Rectal smooth muscle tissue (tissue), 1 donor: ENCODE data around the gene KIAA1217.

Source experiments
- H3K27ac ChIP-seq: one replicate; pipeline ENCODE4 v1.7.0; 2013; ENCODE audit warnings: low read depth, low read length, inconsistent platforms
- H3K27me3 ChIP-seq: one replicate; pipeline ENCODE4 v1.7.0; 2013; ENCODE audit warnings: low read length; ENCODE audit not compliant: control insufficient read depth, insufficient read depth
- H3K36me3 ChIP-seq: one replicate; pipeline ENCODE4 v1.7.0; 2013; ENCODE audit warnings: low read length; ENCODE audit not compliant: control insufficient read depth, insufficient read depth
- H3K4me1 ChIP-seq: one replicate; pipeline ENCODE4 v1.7.0; 2013; ENCODE audit warnings: low read length; ENCODE audit not compliant: control insufficient read depth, insufficient read depth
- H3K4me3 ChIP-seq: one replicate; pipeline ENCODE4 v1.7.0; 2013; ENCODE audit warnings: low read length
- H3K9ac ChIP-seq: one replicate; pipeline ENCODE4 v1.7.0; 2013; ENCODE audit warnings: low read length

Gene KIAA1217

GRCh38 chr10:24279166-24279565 is 70.2 kb downstream of the KIAA1217 start:
- Histone ChIP-seq H3K9ac (no peak overlapping the region), H3K27me3 (no peaks in the 10 kb centered on the region), H3K27ac (no peak overlapping the region)

GRCh38 chr10:24287559-24288195 is 78.7 kb downstream of the KIAA1217 start:
- H3K27ac ChIP-seq = no peak overlapping the region
- no peak overlapping the region for H3K9ac ChIP-seq
- no peak overlapping the region for H3K4me3 ChIP-seq
- H3K36me3 ChIP-seq = no peaks in the 10 kb centered on the region
- H3K4me1 ChIP-seq = no peaks in the 10 kb centered on the region
- H3K27me3 ChIP-seq = no peaks in the 10 kb centered on the region

More at GRCh38 chr10:24279166-24279565, 70.2 kb downstream of the KIAA1217 start:
- Histone ChIP-seq H3K4me3 (no peak overlapping the region), H3K36me3 (no peaks in the 10 kb centered on the region), H3K4me1 (no peaks in the 10 kb centered on the region)

GRCh38 chr10:24288581-24288980 is 79.6 kb downstream of the KIAA1217 start:
- no peak overlapping the region for H3K9ac ChIP-seq
- no peak overlapping the region for H3K4me3 ChIP-seq
- H3K27me3 ChIP-seq = no peaks in the 10 kb centered on the region
- H3K36me3 ChIP-seq = no peaks in the 10 kb centered on the region
- H3K4me1 ChIP-seq = no peaks in the 10 kb centered on the region
- H3K27ac ChIP-seq = no peak overlapping the region

GRCh38 chr10:24289235-24289634 is 80.3 kb downstream of the KIAA1217 start:
- no peak overlapping the region for H3K27ac ChIP-seq
- H3K4me3 ChIP-seq = no peak overlapping the region
- H3K4me1 ChIP-seq = no peaks in the 10 kb centered on the region
- H3K36me3 ChIP-seq = no peaks in the 10 kb centered on the region
- H3K9ac ChIP-seq = no peak overlapping the region
- H3K27me3 ChIP-seq = no peaks in the 10 kb centered on the region

- no peaks in the 10 kb centered on the region for H3K36me3 ChIP-seq
- H3K27me3 ChIP-seq = no peaks in the 10 kb centered on the region
- H3K4me3 ChIP-seq = no peak overlapping the region
- no peak overlapping the region for H3K27ac ChIP-seq
- H3K9ac ChIP-seq = no peak overlapping the region
- no peaks in the 10 kb centered on the region for H3K4me1 ChIP-seq
Observed at GRCh38 chr10:24292304-24293293, 83.7 kb downstream of the KIAA1217 start.

GRCh38 chr10:24299578-24300260 is 90.8 kb downstream of the KIAA1217 start:
- no peak overlapping the region for H3K4me3 ChIP-seq
- no peak overlapping the region for H3K9ac ChIP-seq
- no peak overlapping the region for H3K27ac ChIP-seq

GRCh38 chr10:24303522-24304310 is 94.8 kb downstream of the KIAA1217 start:
- no peak overlapping the region for H3K9ac ChIP-seq
- H3K4me1 ChIP-seq = no peaks in the 10 kb centered on the region
- no peaks in the 10 kb centered on the region for H3K27me3 ChIP-seq
- H3K4me3 ChIP-seq = no peak overlapping the region
- no peaks in the 10 kb centered on the region for H3K36me3 ChIP-seq
- no peak overlapping the region for H3K27ac ChIP-seq

More at GRCh38 chr10:24299578-24300260, 90.8 kb downstream of the KIAA1217 start:
- no peaks in the 10 kb centered on the region for H3K27me3 ChIP-seq
- H3K36me3 ChIP-seq = no peaks in the 10 kb centered on the region
- H3K4me1 ChIP-seq = no peaks in the 10 kb centered on the region

GRCh38 chr10:24305551-24306506 is 96.9 kb downstream of the KIAA1217 start:
- Histone ChIP-seq H3K4me1 (no peaks in the 10 kb centered on the region), H3K27me3 (no peaks in the 10 kb centered on the region), H3K4me3 (no peak overlapping the region), H3K36me3 (no peaks in the 10 kb centered on the region), H3K9ac (no peak overlapping the region), H3K27ac (no peak overlapping the region)

- Histone ChIP-seq H3K4me1 (no peaks in the 10 kb centered on the region), H3K27me3 (no peaks in the 10 kb centered on the region), H3K27ac (no peak overlapping the region)
Observed at GRCh38 chr10:24306507-24306875, 97.6 kb downstream of the KIAA1217 start.

GRCh38 chr10:24307116-24307515 is 98.2 kb downstream of the KIAA1217 start:
- Histone ChIP-seq H3K27me3 (no peaks in the 10 kb centered on the region), H3K4me3 (no peak overlapping the region)

More at GRCh38 chr10:24306507-24306875, 97.6 kb downstream of the KIAA1217 start:
- H3K4me3 ChIP-seq = no peak overlapping the region
- H3K36me3 ChIP-seq = no peaks in the 10 kb centered on the region
- H3K9ac ChIP-seq = no peak overlapping the region

More at GRCh38 chr10:24307116-24307515, 98.2 kb downstream of the KIAA1217 start:
- H3K4me1 ChIP-seq = no peaks in the 10 kb centered on the region
- H3K9ac ChIP-seq = no peak overlapping the region
- H3K27ac ChIP-seq = no peak overlapping the region
- H3K36me3 ChIP-seq = no peaks in the 10 kb centered on the region
